Measurements from ENCODE around the gene AGRN. TPM values are rescaled to one million over a fixed set of nuclear protein-coding genes. Genes with fewer than 3 reads are reported as not detected.

The AGRN gene
- total RNA-seq, 1 experiment from 2014 or later = 134 TPM

DNA sequence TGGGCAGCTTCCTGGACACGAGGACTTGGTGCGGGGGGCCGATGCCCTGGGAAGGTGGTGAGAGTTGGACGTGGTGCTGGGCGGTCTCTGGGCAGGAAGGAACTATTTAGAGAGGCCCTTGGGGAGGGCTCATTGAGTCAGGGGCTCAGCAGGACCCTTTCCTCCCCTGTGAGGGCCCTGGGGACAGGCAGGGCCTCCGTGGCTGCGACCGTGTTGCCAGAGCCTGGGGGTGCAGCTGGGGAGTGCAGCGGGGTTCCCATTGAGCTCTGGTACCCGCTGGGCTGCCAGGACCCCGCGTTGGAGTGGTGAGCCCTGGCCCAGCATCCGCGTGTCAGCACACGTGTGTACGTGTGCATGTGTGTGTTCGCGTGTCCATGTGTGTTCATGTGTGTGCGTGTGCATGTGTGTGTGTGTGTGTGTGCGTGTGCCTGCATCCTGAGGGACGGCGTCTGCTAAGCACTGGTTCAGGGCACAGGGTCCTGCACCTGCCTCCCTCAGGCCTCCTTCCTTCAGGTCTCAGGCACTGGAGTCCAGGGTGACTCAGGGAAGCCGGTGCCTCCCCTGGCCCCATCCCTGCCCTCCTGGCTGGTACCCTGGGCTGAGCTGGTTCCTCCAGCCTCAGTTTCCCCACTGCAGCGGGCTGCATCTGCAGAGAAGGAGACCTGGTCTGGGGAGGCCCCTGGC lies 43.5 kb downstream of the AGRN start:
- H3K4me2 ChIP-seq (ENCODE audit: low read length) = peak overlapping the region; percentile 98
- H3K79me2 ChIP-seq (ENCODE audit: insufficient read depth, low read length) = no peaks in the 10 kb centered on the region
- ChIA-PET POLR2A (interaction anchor here (0.7 to 1.6 kb wide), 7 partner anchors 11 to 80 kb away, joined by 3 to 11 read pairs (median 3); partner anchors contain the start of genes AGRN, ISG15 and RNF223), RAD21 (ENCODE audit: low non-redundant PET in 1 of 2, low total read pairs in 2 of 2, uncharacterized antibody in 2 of 2, unreplicated experiment in 2 of 2) (interaction anchor here in 1 of 2 experiments (1.2 kb wide), 1 partner anchor 79 kb away, joined by 4 read pairs; no protein-coding TSS in a partner anchor), CTCF (interaction anchor here (0.8 to 2.3 kb wide), 9 partner anchors 10 to 229 kb away, joined by 3 to 18 read pairs (median 5); partner anchors contain the start of genes AGRN, HES4 and ISG15)
- H2AFZ ChIP-seq (ENCODE audit: low read depth, low read length, poor library complexity, severe bottlenecking) = no peak overlapping the region
- H3K27me3 ChIP-seq (ENCODE audit: insufficient read depth, low read length) = no peaks in the 10 kb centered on the region
- ATAC-seq (peak; percentile 5), DNase-seq (ENCODE audit: low read depth, low spot score) (no peak)
- H3K9me3 ChIP-seq (ENCODE audit: control insufficient read depth in 1 of 2, insufficient read depth in 1 of 2, low read depth in 1 of 2, low read length in 2 of 2) = no peaks in the 10 kb centered on the region
- BruUV-seq (replicated peaks) = no TSS peak
- H3K9ac ChIP-seq (ENCODE audit: low read length) = peak overlapping the region; percentile 67
- peak overlapping the region; percentile 38 to 57 for H3K4me3 ChIP-seq (replicated peaks in 1 of 2; ENCODE audit: low read depth in 1 of 2, low read length in 2 of 2)
- intact Hi-C loops (cut with micrococcal nuclease) = loop anchor here (5.0 kb wide), 2 partner anchors 46 to 81 kb away; partner anchors contain the start of gene PERM1
- H3K4me1 ChIP-seq (ENCODE audit: control insufficient read depth in 1 of 2, insufficient read depth in 2 of 2, low read length in 2 of 2) = peaks cover 32 to 72% of the 10 kb centered on the region in 2 experiments
- no peaks in the 10 kb centered on the region for H4K20me1 ChIP-seq (ENCODE audit: insufficient read depth)
- H3K36me3 ChIP-seq (ENCODE audit: control insufficient read depth in 1 of 2, insufficient read depth in 2 of 2, low read length in 2 of 2) = no peaks in the 10 kb centered on the region
- H3K9me2 ChIP-seq (ENCODE audit: insufficient read depth) = no peaks in the 10 kb centered on the region
- TF ChIP-seq YY1 (IDR thresholded peaks at IDR 0.05; ENCODE audit: extremely low read depth, insufficient replicate concordance, low read depth, low read length) = no peak
- H3K27ac ChIP-seq (ENCODE audit: low read depth, low read length) = peak overlapping the region; percentile 82

DNA sequence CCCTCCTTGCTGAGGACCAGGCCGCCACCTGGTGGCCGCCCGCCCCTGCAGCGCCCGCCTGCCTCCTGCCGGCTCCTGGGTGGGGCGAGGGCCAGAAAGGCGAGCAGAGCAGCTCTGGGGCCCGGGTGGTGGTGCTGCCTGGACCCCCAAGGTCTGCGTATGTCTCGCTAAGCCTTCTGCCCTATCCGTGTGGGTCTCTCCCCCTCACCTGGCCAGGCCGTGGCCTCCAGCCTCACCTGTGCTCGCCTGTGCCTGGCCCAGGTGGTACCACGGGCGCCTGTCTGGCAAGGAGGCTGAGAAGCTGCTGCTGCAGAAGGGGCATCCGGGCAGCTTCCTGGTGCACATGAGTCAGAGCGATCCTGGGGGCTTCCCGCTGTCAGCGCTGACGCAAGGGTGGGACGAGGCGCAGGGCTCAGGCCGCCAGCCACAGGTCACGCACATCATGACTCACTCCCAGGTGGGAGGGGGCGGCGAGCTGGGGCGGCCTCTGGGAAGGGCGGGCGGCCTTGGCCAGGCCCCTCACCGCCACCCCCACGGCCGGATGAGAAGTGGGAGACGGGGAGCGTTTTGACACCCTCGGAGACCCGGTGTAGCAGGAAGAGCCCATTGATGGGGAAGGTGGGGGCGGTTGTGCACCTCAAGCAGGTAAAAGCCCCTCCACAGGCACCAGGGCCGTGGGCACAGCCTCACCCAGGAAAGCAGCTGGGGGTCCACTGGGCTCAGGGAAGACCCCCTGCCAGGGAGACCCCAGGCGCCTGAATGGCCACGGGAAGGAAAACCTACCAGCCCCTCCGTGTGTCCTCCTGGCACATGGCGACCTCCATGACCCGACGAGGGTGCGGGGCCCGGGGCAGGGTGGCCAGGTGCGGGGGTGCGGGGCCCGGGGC lies 44.3 kb downstream of the AGRN start:
- ChIA-PET CTCF (interaction anchor here (0.8 to 2.3 kb wide), 10 partner anchors 11 to 228 kb away, joined by 3 to 18 read pairs (median 5); partner anchors contain the start of genes AGRN, HES4 and ISG15), RAD21 (ENCODE audit: low non-redundant PET in 1 of 2, low total read pairs in 2 of 2, uncharacterized antibody in 2 of 2, unreplicated experiment in 2 of 2) (interaction anchor here (0.8 to 1.2 kb wide), 2 partner anchors 80 kb away, joined by 4 to 5 read pairs; no protein-coding TSS in a partner anchor), POLR2A (interaction anchor here (0.7 to 1.6 kb wide), 7 partner anchors 10 to 81 kb away, joined by 3 to 11 read pairs (median 3); partner anchors contain the start of genes AGRN, ISG15 and RNF223)
- Histone ChIP-seq H3K9me3 (ENCODE audit: control insufficient read depth in 1 of 2, insufficient read depth in 1 of 2, low read depth in 1 of 2, low read length in 2 of 2) (no peaks in the 10 kb centered on the region), H3K4me2 (ENCODE audit: low read length) (peak overlapping the region; percentile 98), H3K4me3 (replicated peaks in 1 of 2; ENCODE audit: low read depth in 1 of 2, low read length in 2 of 2) (peak overlapping the region; percentile 38 to 57), H3K9me2 (ENCODE audit: insufficient read depth) (no peaks in the 10 kb centered on the region), H3K27me3 (ENCODE audit: insufficient read depth, low read length) (no peaks in the 10 kb centered on the region), H2AFZ (ENCODE audit: low read depth, low read length, poor library complexity, severe bottlenecking) (no peak overlapping the region), H3K9ac (ENCODE audit: low read length) (peak overlapping the region; percentile 67), H3K79me2 (ENCODE audit: insufficient read depth, low read length) (no peaks in the 10 kb centered on the region), H3K36me3 (ENCODE audit: control insufficient read depth in 1 of 2, insufficient read depth in 2 of 2, low read length in 2 of 2) (no peaks in the 10 kb centered on the region), H4K20me1 (ENCODE audit: insufficient read depth) (no peaks in the 10 kb centered on the region), H3K27ac (ENCODE audit: low read depth, low read length) (peak overlapping the region; percentile 82), H3K4me1 (ENCODE audit: control insufficient read depth in 1 of 2, insufficient read depth in 2 of 2, low read length in 2 of 2) (peaks cover 28 to 71% of the 10 kb centered on the region in 2 experiments)
- DNase-seq (ENCODE audit: low read depth, low spot score) = peak; percentile 62
- BruUV-seq (replicated peaks) = no TSS peak
- ATAC-seq = peak; percentile 66
- TF ChIP-seq ZFX (IDR thresholded peaks at IDR 0.05) (no peak; the same call in 1 of the 2 replicates), POLR2AphosphoS5 (IDR thresholded peaks at IDR 0.05; ENCODE audit: low read depth, low read length) (peak; percentile 56; the same call in 1 of the 2 replicates), SP1 (IDR thresholded peaks at IDR 0.05; ENCODE audit: low read depth) (no peak)
- TF ChIP-seq, protein P1, sequence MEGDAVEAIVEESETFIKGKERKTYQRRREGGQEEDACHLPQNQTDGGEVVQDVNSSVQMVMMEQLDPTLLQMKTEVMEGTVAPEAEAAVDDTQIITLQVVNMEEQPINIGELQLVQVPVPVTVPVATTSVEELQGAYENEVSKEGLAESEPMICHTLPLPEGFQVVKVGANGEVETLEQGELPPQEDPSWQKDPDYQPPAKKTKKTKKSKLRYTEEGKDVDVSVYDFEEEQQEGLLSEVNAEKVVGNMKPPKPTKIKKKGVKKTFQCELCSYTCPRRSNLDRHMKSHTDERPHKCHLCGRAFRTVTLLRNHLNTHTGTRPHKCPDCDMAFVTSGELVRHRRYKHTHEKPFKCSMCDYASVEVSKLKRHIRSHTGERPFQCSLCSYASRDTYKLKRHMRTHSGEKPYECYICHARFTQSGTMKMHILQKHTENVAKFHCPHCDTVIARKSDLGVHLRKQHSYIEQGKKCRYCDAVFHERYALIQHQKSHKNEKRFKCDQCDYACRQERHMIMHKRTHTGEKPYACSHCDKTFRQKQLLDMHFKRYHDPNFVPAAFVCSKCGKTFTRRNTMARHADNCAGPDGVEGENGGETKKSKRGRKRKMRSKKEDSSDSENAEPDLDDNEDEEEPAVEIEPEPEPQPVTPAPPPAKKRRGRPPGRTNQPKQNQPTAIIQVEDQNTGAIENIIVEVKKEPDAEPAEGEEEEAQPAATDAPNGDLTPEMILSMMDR (IDR thresholded peaks at IDR 0.05 in 2 of 3, conservative IDR thresholded peaks at IDR 0.05 in 1 of 3; ENCODE audit: borderline replicate concordance in 1 of 3, insufficient read depth in 1 of 3, low read depth in 2 of 3, low read length in 2 of 3) = peak in 2 of 3 experiments; percentile 76 to 88; a peak in 4 of 6 replicates
- intact Hi-C loops (cut with micrococcal nuclease) = loop anchor here (5.0 kb wide), 2 partner anchors 47 to 82 kb away; partner anchors contain the start of gene PERM1

All from HCT116 (cell line).